HT-29 (cell line): ENCODE results near the gene CBX8. TPM values are rescaled to one million over a fixed set of nuclear protein-coding genes. Genes with fewer than 3 reads are reported as not detected.

Experiments used
- DNase-seq: peaks from one replicate; pipeline ENCODE4 v3.0.0-alpha.2; 2015; ENCODE audit warnings: low spot score
- total RNA-seq: library from RNA; depleted of rRNA; stranded (reverse); fragments of >200 nt; shearing (Covaris generic); gene quantifications from 2 replicates; pipeline ENCODE4 v1.2.3, GENCODE V29; 2014

The CBX8 gene
- total RNA-seq, 1 experiment from 2014 or later, result 14.9 TPM

DNA sequence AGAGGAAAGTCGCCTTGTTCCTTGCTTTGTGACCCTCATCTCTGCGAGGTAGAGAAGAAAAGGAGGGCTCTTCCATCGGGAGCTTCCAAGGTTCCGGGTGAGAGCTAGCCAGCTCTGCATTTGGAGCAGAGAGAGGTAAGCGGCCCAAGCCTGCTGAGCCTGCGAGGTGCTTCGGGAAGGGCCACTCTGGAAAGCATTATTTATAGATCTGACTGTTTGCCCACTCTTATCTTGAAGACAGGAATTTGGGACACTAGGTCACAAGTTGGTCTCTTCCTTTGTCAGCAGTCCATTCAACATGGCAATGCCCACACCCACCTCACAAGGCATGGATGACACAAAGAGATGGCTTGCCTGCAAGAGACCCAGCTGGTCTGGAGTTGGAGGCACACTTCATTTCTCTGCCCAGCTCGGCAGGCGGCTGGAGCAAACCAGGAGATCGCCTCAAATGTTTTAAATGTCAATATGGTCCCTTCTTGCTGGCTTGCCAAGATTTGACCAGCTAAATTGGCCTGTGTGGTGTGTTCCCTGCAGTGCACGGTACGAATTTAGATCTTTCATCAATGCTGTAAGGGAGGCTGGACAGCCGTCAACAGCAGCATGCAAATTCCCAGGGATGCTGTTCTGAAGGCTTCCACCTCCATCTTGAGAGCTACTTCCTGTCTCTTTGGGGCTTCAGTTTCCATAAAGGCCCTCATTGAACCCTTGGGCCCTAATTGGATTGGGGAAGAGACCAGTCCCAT is 22.8 kb upstream of the CBX8 start:
- no peak for DNase-seq

DNA sequence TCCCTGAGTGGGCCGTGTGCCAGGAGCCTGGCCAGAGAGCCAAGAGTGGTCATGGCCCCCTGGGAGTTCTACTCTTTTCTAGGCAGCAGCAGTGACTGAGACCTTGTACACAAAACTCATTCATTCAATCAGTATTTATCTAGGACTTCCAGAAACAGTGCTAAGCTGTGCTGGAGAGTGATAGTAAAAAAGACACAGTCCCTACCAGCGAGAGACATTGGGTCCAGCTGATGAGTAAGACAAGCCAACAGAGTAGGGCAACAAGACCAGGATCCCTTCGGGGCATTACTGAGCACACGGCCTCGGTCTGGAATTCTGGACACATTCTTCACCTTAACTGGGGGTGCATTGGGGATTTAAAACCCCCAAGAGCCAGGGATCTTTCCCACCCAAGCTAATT is 22.2 kb upstream of the CBX8 start:
- no peak for DNase-seq

- no peak for DNase-seq
Observed at GRCh38 chr17:79818026-79818758, 21.3 kb upstream of the CBX8 start.

- no peak for DNase-seq
Observed at GRCh38 chr17:79815836-79816461, 19.1 kb upstream of the CBX8 start.

- peak; percentile 85 for DNase-seq
Observed at GRCh38 chr17:79814974-79815835, 18.3 kb upstream of the CBX8 start.

DNA sequence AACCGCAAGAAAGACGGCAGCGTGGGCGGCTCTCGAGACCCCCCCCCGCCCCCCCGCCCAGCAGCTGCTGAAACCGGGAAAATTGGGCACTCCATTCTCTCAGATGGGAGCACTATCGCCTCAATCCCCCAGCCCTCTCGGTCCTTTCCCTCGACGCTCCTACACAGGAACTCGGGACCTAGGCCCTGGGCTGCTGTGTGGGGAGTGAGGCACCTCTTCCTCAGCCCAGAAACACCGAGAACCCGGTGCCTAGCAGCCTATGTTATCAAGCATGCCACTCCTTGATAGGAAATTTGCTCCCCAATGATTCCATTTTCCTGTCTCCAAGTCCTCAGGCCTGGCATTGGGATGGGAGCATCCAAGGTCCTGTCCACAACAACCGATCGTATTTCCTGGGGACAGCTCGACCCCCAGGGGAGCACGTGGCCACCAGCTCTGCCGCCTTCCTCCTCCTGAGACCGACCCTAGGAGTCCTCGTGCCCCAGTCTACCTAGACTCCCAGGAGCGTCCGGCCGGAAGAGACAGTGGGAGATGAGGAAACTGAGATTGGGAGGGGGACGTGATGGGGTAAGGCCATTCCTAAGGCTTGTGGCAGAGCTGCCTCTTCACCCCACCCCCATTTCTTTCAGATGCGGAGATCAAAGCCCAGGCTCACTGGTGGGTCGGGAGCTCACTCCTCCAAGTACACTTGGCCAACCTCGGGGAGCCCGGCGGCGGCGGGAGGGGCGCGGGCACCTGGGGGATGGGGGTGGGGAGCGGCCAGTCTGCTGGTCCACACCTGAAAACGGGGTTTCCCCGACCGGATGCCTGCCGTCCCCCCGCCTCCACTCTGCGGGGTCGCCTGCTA is 17.5 kb upstream of the CBX8 start:
- peak; percentile 38 for DNase-seq

GRCh38 chr17:79813297-79814126 is 16.6 kb upstream of the CBX8 start:
- DNase-seq, result no peak

DNA sequence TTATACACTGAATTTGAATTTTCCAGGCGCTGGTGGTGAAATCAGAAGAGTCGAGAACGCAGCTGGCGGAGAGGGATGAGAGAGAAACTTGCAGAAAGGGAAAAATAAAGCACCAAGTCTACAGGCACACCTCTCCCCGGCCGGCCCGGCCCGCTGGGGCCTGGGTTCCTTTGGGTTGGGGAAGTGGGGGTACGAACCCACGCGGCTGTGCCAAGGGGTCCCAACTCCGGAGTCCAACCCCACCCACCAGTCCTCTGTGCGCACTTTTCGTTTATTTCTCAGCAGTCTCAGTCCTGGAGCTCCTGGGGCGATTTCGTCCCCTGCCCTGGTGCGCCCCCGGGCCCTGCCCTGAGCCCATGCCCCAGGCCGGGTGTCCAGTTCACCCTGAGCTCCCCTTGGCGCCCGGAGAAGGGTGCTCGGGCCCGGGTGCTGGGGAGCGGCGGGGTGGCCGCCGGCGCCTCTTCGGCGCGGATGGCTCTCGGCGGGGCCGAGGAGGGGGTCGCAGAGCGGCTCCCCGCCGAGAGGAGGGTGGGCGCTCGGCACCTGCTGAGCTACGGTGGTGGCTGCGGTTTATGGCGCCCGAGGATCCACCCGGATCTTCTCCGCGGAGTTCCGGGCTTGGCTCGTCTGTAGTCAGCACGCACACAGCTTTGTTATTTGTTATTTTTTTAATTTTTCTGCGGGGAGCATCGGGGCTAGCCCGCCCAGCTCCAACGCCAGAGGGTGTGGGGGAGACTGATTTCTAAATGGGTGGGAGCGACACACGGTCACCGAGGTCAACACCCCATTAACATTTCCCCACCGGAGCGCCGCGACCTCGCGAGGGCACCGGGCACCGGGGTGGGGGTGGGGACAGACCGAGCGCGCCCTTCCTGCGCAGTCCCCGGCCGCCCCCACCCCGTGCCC is 15.7 kb upstream of the CBX8 start:
- no peak for DNase-seq

- no peak for DNase-seq
Observed at GRCh38 chr17:79811868-79812352, 15.0 kb upstream of the CBX8 start.

DNA sequence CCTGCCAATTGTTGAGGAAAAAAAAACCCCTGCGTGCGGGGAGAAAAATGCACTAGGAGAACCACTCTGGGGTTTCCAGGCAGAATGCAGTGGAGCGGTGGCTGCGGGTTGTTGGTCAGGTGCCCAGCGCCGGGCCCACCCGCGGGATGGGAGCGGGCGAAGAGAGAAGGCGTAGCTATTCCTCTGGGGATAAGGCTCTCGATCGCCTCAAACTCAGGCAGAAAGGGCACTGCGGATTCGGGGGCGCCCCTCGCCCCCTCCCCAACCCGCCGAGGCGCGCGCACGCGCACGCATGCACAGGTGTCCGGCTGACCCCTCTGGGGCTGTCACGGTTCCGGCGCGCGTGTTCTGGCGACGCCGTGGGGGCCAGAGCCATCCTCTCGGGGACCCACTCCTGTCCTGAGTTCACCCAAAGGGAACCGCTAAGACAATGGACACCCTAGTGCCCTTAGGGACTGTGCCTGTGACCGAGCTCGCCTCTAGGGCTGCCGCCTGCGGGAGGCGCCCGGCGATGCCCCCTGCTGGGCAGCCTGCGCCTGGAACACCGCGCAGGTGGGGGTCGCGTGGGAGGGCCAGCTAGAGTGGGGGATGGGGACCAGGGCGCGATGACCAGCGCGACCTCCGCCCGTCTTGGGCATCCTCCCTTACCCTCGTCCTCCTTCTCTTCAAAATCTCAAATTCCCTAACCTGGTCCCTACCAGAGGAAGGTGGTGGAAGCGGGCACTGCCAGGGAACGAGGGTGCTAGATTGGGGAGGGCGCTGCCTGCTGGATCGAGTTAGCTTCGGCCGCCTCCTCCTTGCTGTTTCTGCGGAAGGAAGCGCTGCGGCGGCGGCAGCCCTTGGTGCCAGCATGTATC is 14.4 kb upstream of the CBX8 start:
- DNase-seq, result peak; percentile 70

GRCh38 chr17:79810130-79811010 is 13.5 kb upstream of the CBX8 start:
- DNase-seq, result peak; percentile 89

DNA sequence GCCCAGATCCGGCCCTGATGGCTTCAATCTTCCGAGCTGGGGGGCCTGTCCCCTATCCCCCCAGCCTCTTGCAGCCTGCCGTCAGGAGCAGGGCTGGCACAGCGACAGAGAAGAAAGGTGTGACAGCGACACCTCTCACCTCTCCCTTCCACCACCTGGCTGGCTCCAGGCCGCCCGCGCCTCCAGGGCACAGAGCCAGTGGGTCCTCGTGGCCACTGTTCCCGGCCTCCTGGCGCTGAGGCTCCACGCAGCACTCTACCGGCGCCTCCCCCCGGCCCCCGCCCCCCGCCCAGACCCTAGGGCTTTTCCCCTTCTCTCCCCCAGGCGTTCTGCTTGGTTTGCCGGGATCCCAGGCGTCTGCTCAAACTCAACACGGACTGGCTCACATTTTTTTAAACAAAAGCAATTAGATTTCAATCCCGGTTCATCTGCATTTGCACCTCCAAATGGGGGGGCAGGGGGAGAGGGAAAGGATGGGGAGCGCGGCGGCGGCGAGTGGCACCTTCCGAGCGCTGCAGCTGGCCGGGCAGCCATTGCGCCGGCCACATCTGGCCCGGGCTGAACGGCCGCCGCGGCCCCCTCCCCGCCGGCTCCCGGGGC is 12.8 kb upstream of the CBX8 start:
- DNase-seq, result peak; percentile 61

DNA sequence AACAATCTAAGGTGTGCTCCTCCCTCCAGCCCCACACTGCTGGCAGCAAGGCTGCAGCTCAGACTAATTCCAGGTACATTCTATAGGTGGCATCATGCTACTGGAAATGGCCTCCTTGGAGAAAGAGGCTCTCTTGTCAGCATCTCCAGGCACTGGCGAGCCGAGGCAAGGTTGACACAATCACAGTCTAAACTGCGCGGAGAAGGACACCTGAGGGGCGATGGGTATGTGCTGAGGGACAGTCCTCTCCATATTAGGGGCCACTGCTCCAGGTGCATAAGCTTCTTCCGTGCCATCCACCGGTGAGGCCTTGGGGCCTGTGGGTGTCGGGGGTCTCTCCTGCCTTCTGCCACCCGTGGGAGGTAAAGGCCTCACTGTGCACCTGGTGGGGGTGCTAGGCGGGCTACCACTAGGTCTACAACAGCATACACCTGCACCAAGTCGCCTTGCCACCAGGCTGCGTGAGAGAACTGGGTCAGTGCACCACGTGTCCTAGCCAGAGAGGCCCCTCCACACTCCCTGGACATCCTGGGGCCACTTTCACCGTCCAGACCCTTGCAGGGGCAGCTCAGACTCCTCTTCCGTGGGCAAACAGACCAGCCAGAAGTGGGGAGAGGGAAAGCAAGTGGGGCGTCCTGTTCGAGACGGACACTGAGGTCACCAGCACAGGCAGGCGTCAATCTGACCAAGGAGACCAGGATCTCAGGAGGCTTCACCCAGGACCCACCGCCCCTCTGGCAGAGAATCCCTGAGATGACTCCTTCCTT is 12.1 kb upstream of the CBX8 start:
- peak; percentile 76 for DNase-seq

DNA sequence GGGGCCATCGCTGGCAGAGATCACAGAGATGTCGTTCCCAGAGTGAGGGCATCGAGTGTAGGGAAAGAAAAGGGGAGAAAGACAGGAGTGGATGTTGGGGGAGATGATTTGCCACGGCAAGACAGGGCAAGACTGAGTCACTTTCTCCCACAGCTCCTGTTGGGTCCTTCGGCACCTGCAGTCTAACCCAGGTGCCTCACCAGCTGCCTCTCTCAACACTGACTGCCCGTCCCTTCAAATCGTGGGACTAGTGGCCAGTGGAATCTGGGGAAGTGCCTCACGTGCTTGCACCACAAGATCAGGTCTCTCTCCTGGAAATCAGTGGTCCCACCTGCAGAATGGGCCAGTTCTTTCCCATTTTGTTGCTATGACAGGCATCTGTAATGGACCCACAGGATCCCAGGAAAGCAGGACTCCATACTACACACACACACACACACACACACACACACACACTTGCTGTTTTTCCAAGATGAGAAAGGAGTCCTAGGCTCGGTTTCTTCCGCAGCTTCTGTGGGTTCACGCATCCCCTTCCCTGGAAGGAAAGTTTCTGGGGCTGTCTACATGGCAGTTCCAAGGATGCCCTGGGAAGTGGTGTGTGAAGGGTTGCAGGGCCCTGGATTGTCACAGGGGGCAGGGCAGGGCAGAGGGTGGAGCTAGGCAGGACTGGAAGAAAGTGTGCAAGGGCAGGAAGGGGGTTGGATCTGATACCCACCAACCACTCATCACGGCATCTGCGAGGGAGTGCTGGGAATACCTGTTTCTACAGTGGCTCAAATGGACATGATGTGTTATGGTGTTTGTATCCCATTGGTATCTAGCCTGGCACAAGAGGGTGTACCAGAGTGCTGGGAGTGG is 10.2 kb upstream of the CBX8 start:
- DNase-seq, result no peak

DNA sequence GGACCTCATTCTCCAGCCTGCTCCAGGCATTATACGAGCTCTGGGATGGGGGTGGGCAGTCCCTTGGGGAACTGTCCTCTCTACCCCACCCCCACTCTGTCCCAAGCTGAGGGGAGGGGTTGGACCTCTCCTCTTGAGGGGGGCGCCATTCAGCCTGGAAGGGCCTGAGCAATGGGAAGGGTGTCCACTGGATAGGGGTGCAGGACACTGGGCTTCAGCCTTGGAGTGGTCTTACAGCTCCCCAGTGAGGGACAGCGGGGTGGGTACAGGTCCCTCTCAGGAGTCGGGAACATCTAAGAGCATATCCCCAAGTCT is 9.5 kb upstream of the CBX8 start:
- DNase-seq, result no peak
